ENCODE measurements around the gene POTEC.
"Not testable (repeated sequence)": the region's sequence is repeated elsewhere in the genome, so short reads cannot be mapped to it uniquely, and the experiment has no call there.

POTEC gene
- 0 to 2.5 (median 0) reads per million in 17 experiments for total RNA-seq

DNA sequence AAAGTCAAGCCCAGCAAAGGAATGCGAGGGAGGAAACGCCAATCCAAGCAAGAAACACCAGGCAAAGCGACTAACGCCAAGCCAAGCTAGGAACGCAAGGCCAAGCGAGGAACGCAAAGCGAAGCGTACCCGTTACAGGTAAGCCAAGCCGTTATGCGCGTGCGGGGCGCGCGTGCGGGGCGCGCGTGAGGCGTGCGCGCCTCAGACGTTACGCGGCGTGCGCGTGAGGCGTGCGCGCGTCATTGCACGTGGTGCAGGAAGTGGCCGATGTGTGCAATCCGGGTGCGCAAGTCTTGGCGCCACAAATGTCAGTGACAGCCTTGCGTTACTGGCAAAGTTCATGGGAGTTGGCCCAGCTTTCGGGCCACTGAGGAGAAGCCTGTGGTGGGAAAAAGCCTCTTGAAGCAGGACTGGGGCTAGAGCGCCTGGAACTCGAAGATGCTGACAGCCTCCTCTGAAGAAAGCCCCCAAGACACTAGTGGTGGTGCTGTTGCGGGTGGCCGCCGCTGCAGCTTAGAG, at the start of gene POTEC:
Gene POTEC (minus strand): TSS at position 155 of the 519 bp plus-strand sequence. CDS start 454 bp downstream, outside the sequence.
- not testable (repeated sequence) for DNase-seq

DNA sequence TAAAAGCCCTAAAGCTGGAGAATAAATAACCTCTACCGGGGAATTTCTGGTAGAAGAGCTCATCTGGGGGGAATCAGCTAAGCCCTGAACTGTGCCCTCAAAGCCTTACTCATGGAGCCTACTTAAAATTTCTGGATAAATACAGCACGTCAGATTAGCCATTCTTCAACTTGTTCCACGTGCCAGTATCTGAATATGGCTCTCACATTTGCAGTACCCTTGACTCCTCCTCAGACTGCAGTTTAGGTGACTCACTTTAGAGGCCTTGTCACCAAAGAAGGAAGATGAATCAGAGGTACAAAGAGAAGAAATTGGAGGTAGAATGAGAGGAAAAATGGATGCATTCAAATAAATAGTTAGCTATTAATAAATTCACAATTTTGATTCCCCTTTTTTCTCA, 34.6 kb upstream of the POTEC start:
- no peak for DNase-seq

DNA sequence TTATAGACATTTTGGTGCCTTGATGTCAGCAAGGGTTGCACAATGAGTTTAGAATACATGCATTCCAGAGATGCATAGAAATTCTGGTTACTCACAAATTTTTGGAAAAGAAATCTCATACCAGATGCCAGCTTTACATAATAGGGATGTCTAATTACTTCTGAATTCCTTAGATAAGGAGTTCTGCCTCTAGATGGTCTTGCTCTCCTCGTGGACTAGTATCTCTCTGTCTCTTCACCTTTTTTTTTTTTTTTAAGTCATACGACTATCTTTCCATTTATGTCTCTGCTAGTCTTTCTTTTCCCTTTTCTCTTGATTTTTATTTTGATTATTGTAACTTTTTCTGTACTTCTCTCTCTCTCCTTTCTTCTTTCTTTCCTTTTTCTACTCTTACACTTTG, 16.1 kb upstream of the POTEC start:
- not testable (repeated sequence) for DNase-seq

DNA sequence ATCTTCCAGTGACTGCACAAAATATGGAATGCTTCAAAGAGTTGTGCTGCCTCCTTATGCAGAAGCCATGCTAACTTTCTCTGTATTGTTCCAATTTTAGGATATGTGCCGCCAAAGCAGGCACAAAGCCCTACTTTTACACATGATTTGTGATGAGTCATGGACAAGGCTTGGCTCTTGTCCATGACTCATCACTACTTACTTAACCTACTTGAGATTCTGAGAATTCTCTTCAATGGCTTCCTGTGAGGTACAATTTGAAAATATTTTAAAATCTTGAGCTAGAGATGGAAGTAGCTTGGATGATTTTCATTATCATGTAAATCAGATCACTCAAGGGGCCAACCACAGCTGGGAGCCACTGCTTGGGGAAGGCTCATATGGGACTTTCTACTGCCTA, 11.7 kb downstream of the POTEC start:
- DNase-seq: not testable (repeated sequence)

DNA sequence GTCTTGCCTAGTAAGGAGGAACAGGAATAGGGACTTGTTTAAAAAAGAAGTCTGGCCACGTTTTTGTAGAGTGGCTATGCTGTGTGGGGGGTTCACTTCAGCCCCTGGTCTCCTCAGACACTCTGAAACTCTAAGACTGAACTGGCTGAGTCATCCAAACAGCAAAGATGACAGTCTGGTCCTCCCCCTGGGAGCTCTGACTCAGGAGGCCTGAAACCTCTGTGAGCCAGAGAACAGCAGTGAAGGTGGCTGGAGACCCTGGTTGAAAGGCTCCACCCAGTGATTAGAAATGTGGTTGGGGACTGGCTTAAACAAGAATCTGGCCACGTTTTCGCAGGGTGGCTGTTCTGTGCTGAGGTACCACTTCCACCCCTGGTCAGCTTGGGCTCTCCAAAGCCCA, 32.7 kb downstream of the POTEC start:
- DNase-seq: not testable (repeated sequence)

DNA sequence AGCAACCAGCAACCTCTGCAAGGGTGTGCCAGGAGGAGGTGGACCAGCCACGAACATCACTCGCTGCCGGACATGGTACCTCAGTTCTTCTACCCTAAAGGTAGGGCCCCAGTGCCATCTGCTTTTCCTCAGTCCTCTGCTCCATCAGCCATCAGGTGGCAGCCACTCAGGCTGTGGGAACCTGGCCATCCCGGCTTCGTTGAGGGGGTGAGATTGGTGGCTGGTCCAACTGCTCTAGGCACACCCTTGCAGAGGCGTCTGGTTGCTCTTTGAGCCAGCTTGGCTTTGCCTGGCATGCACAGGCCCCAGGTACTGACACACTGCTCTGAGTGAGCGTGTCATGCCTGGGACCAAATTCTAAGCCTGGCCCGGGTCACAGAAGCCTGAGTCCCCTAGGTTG, 39.7 kb downstream of the POTEC start:
- not testable (repeated sequence) for DNase-seq

DNA sequence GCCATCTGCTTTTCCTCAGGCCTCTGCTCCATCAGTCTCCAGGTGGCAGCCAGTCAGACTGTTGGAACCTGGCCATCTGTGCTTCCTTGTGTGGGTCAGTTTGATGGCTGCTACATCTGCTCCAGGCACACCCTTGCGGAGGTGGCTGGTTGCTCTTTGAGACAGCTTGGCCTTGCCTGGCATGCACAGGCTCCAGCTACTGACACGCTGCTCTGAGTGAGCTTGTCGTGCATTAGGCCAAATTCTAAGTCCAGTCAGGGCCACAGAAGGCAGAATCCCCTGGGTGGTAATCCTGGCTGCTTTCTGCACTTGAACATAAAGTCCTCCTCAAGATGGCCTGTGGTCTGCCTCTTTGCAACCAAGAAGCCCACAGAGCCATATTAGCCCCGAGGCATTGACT, 41.5 kb downstream of the POTEC start:
- not testable (repeated sequence) for DNase-seq

DNA sequence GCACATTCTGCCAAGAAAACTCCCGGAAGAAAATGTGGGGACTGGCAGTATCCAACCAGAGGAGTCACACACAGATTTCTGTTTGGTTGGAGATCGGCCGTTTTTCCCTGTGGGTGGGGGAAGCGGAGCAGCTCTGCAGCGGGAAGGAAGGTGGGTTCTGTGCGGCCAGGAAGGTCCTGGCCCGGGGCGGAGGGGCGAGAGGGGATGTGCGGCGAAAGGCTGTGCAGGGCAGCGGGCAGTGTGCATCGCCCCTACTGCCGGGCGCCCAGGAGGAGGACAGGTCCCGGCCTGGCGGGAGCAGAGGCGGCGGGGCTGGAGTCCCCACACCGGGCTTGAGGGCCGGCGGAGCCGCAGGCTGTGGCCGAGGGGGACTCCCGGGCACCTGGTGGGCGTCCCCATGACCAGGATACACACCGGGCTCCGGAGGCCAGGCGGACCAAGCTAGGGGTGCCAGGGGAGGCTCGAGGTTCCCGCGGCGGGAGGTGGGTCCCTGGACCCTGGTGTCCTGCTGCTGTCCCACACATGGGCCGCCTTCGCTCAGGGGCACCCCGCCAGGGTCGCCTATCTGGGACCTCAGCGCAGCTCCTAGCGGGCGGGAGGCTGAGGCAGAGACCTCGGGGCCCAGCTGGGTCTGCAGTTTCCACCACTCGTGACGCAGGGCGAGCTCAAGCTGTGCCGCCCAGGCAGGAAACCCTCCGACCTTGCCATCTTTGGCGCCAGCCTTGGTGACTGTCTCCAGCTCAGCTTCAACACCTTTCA, 54.0 kb downstream of the POTEC start:
- DNase-seq: not testable (repeated sequence)

DNA sequence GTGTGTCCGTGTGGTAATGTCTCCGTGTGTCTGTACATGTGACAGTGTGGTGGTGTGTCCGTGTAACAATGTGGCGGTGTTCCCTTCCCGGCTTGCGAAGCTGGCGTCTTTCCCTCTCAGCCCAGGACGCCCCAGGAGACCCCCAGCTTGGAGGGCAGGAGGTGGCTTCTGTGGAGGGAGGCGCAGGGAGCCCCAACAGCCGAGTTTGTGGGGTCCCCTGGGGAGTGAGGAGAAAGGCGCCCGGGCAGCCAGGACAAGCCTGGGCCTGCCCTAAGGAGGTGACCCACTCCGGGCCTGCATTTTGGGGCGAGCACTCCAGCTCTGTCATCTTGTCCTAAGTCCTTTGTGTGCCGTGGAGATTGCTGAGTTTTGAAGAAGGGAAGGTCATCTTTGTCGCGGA, 54.6 kb downstream of the POTEC start:
- not testable (repeated sequence) for DNase-seq

DNA sequence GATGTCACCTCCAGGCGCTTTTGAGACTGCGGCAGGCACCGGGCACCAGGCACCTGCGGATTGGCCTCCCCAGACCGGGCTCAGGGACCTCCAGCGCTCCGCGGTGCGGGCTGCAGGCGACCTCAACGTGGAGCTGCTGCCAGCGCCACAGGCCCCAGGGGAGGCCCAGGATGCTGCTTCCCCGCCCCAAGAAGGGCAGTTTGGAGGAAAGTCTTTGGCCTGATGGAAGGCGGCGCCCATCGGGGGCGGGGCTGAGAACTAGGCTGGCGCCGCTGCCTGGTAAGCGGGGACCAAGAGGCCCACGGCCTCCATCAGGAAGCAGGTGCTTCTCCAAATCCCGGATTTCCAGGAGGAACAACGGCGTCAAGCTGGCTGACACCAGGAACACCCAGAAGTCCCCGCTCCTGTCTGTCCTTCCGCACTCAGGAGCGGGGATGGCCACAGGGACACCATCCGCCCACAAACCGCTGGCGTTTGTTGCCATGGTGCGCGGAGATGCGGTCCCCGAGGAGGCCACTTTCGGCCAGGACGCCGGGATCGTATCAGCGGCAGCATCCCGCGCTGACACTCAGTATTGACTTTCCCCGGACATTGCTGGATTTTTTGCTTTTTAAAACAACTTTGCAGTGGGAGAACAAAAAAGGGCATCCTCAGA, 56.3 kb downstream of the POTEC start:
- not testable (repeated sequence) for DNase-seq

DNA sequence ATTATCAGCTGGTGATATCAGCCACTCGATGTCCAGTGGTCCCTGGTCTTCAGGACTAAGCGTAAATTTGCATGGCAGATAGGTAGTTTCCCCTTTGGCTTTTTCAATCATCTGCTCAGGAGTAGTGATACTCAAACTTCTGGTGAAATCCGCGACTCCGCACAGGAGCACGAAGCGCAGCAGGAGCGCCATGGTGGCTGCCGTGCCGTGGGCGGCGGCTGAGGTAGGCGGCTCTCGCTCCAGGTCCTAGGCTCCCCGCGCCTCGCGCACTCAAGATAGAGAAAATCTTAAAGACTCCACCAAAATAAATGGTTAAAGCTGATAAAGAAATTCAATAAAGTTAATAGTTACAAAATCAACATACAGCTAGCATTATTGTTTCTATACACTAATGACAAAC, 64.3 kb downstream of the POTEC start:
- not testable (repeated sequence) for DNase-seq

DNA sequence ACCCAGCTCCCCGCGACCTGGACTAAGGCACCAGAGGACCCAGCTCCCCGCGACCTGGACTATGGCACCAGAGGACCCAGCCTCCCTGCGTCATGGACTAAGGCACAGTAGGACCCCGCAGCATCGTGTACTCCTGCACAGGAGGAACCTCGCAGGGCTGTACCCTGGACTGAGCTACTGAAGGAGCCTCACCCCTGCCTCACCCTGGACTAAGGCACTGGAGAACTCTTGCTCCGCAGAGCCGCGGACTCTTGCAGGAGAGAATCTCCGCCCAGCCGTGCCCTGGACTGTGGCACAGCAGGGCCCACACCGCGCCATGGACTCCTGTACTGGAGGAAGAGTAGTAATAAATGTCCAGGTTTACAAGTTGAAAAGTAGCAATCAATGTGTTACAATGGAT, 67.9 kb downstream of the POTEC start:
- not testable (repeated sequence) for DNase-seq

DNA sequence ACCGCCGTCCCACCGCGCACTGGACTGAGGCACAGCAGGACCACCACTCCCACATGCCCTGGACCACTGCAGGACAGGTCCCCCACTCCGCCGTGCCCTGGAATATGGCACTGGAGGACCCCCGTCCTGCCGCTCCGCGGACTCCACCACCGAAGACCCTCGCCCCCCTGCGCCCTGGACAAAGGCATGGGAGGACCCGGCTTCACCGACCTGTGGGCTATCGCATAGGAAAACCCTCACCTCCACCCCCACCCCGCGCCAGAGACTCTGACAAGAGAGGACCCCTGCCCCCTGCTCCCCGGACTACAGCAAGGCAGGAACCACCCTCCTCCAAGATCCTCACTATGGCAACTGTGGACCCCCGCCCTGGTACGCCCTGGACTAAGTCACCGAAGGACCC, 68.6 kb downstream of the POTEC start:
- not testable (repeated sequence) for DNase-seq

DNA sequence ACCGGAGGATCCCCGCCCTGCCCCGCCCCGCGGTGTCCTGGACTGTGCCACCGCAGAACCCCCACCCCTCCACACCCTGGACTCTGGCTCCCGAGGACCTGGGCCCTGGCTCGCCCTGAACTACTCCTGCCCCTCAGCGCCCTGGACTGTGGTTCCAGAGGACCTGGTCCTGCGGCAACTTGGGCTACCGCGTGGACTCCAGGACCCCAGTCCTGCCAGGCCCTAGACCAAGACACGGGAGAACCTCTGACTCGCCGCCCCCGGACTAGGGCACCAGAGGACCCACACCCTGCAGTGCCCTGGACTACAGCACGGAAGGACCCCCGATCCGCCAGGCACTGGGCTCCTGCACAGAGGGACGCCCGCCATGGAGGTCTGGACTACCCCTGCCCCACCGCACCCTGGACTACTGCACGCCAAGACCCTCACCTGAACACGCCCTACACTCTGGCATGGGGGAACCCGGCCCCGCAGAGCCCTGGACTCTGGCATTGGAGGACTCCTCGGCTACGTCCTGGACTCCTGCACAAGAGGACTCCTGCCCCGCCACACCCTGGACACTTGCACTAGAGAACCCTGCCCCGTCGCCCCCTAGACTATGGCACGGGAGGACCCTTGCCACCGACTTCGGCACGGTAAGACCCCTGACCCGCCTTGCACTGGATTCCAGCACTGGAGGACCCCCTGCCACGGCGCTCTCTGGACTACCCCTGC, 69.2 kb downstream of the POTEC start:
- DNase-seq: not testable (repeated sequence)

DNA sequence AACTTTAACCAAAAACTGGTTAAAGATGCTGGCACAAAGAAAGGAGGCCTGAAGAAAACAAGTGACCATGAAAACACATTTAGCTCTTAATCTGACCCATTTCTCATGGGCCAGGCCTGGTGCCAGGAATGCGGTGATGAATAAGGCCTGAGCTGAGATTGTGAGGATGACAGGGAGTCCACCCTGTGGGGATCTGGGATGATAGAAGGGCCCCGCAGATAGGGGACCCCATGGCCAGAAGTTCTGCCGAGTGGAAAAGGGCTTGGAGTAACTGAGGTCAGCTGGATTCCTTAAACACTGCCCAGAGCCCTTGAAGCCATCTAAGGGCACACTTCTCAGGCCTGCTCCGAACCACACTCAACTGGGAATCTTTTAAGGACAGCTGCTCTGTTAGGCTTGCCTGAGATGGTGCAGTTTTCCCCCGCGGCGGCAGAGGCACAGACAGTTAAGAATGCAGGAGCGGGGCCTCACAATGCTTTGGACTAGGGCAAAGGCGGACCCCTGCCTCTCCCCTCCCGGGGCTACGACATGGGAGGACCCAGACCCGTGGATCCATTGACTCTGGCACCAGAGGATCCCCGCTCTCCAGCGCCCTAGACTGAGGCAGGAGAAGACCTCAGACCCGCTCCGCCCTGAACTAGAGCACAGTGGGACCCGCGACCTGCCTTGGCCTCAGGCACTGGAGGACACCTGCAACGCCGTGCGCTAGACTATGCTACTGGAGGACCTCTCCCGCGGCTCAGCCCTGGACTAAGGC, 70.0 kb downstream of the POTEC start:
- not testable (repeated sequence) for DNase-seq

DNA sequence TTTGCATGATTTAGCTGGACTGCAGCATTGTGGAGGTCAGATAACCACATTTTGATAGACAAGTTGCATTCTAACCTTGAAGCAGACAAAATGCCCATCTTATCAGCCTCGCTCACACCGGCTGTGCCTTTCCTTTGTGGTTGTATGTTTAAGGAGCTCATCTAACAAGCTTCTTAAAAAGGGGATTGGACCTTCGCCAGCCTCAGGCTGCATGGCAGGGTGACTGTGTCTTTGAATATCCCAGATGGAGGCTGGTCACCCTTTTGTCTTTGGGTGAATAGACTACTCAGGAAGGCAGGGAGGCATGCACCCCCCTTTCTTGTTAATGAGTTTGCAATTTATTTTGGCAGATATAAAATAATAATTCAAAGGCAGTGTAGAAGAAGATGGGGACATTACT, 72.1 kb downstream of the POTEC start:
- DNase-seq: not testable (repeated sequence)

DNA sequence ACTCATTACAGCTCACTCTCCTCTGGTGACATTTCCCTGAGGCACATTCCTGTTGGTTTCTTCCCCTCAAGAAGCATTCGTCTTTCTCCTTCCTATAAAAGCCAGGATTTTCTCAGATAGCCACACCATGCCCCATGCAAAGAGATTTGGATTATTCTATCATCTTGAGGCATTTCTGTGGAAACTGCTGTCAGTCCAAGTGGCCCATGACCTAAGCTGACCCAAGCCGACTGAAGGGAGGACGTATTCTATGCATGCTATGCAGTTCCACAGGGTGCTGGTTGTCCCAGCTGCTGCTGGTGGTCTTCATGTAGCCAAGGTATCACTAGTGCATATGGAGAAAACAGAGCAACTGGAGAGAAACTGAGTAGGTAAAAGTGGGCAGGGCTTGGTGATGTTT, 73.0 kb downstream of the POTEC start:
- not testable (repeated sequence) for DNase-seq

DNA sequence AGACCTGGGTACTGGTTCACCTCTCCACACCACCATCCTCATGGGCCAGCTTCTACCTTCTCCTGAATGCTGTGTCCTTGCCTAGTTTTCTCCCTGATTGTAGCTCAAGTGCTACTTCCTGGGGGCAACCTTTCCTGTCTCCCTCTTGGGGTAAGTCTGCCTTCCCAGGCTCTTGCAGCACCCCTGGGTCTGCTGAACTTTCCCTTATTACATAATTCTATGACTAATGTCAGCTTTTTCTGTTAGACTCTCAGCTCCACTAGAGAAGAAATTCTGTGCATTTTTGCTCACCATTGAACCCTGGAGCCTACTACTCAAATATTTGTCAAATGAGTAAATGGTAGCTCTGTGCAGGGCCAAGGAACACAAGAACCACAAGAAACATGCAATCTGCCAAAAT, 73.4 kb downstream of the POTEC start:
- DNase-seq: not testable (repeated sequence)

DNA sequence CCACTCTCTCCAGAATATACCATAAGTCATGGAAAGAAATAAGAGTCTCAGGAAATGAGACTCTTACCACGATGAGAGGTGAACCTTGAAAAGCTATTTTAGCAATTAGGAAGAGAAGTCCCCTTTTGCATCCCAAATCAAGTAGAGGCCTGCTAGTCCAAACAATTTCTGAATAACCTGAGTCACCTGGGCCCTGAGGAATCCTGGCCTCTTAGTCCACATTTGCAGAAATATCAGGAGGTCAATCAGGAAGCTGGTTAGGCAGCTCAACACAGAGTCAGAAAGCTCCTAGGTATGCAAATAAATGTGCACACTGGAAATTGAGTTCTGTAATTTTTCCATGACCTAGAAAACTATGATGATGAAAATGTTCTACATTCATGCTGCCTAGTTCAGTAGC, 77.4 kb downstream of the POTEC start:
- DNase-seq: not testable (repeated sequence)

Measured in suppressor macrophage (primary cell).